Umbilical cord (tissue), 2 donors: ENCODE data around the gene ACTR5. TPM values are rescaled to one million over a fixed set of nuclear protein-coding genes. Genes with fewer than 3 reads are reported as not detected.
"Not testable (repeated sequence)": the region's sequence is repeated elsewhere in the genome, so short reads cannot be mapped to it uniquely, and the experiment has no call there.

Experiments
- DNase-seq: peaks from one replicate; pipeline ENCODE4 v3.0.0-alpha.2; 2015; ENCODE audit warnings: low spot score
- total RNA-seq: library from RNA; depleted of rRNA; stranded (reverse); fragments of >200 nt; gene quantifications from one replicate; pipeline ENCODE4 v1.2.3, GENCODE V29; 2014; ENCODE audit warnings: low replicate concordance; ENCODE audit not compliant: insufficient read depth

Gene ACTR5
- total RNA-seq, 1 donor from 2014 or later, result 2.4 TPM

GRCh38 chr20:38764567-38765318 lies 16.5 kb downstream of the ACTR5 start:
- peak; percentile 35 for DNase-seq

GRCh38 chr20:38766071-38766470 lies 17.8 kb downstream of the ACTR5 start:
- DNase-seq, result peak; percentile 6

GRCh38 chr20:38769376-38770295 lies 21.4 kb downstream of the ACTR5 start:
- DNase-seq, result no peak

- DNase-seq, result no peak
Measured at GRCh38 chr20:38770546-38770945, 22.3 kb downstream of the ACTR5 start.

- no peak for DNase-seq
Measured at GRCh38 chr20:38770970-38771369, 22.7 kb downstream of the ACTR5 start.

GRCh38 chr20:38771621-38772020 lies 23.4 kb downstream of the ACTR5 start:
- DNase-seq, result no peak

- DNase-seq, result no peak
Measured at GRCh38 chr20:38774167-38774566, 25.9 kb downstream of the ACTR5 start.

GRCh38 chr20:38776363-38776762 lies 28.1 kb downstream of the ACTR5 start:
- no peak for DNase-seq

GRCh38 chr20:38779247-38780097 lies 31.2 kb downstream of the ACTR5 start:
- DNase-seq, result no peak

- no peak for DNase-seq
Measured at GRCh38 chr20:38782275-38782674, 34.0 kb downstream of the ACTR5 start.

- no peak for DNase-seq
Measured at GRCh38 chr20:38787870-38788269, 39.6 kb downstream of the ACTR5 start.

- DNase-seq, result no peak
Measured at GRCh38 chr20:38789503-38790199, 41.4 kb downstream of the ACTR5 start.

- DNase-seq, result no peak
Measured at GRCh38 chr20:38790200-38791053, 42.2 kb downstream of the ACTR5 start.

- no peak for DNase-seq
Measured at GRCh38 chr20:38791291-38791690, 43.0 kb downstream of the ACTR5 start.

GRCh38 chr20:38791940-38792339 lies 43.7 kb downstream of the ACTR5 start:
- DNase-seq, result no peak

GRCh38 chr20:38794057-38794456 lies 45.8 kb downstream of the ACTR5 start:
- DNase-seq, result not testable (repeated sequence)

- no peak for DNase-seq
Measured at GRCh38 chr20:38798266-38798665, 50.0 kb downstream of the ACTR5 start.

GRCh38 chr20:38799203-38799602 lies 50.9 kb downstream of the ACTR5 start:
- DNase-seq, result peak; percentile 26

GRCh38 chr20:38800882-38801281 lies 52.6 kb downstream of the ACTR5 start:
- no peak for DNase-seq

GRCh38 chr20:38804221-38804620 lies 56.0 kb downstream of the ACTR5 start:
- DNase-seq, result no peak
